ENCODE measurements around the gene LHX1. TPM values are rescaled to one million over a fixed set of nuclear protein-coding genes. Genes with fewer than 3 reads are reported as not detected.

Gene LHX1
- total RNA-seq, 1 donor: not detected

- TF ChIP-seq CTCF (IDR thresholded peaks at IDR 0.05; ENCODE audit: insufficient read depth, low read length): no peak
- peak; percentile 55 for DNase-seq (ENCODE audit: low read depth)
- no peak overlapping the region for H3K4me3 ChIP-seq (ENCODE audit: low read depth, low read length)
Observed at GRCh38 chr17:36921095-36921851, 16.0 kb upstream of the LHX1 start.

GRCh38 chr17:36922175-36922574 lies 15.1 kb upstream of the LHX1 start:
- no peak for DNase-seq (ENCODE audit: low read depth)
- TF ChIP-seq CTCF (IDR thresholded peaks at IDR 0.05; ENCODE audit: insufficient read depth, low read length): no peak
- H3K4me3 ChIP-seq (ENCODE audit: low read depth, low read length): no peak overlapping the region

GRCh38 chr17:36923814-36924221 lies 13.5 kb upstream of the LHX1 start:
- no peak for DNase-seq (ENCODE audit: low read depth)
- no peak for TF ChIP-seq CTCF (IDR thresholded peaks at IDR 0.05; ENCODE audit: insufficient read depth, low read length)
- H3K4me3 ChIP-seq (ENCODE audit: low read depth, low read length): no peak overlapping the region

DNA sequence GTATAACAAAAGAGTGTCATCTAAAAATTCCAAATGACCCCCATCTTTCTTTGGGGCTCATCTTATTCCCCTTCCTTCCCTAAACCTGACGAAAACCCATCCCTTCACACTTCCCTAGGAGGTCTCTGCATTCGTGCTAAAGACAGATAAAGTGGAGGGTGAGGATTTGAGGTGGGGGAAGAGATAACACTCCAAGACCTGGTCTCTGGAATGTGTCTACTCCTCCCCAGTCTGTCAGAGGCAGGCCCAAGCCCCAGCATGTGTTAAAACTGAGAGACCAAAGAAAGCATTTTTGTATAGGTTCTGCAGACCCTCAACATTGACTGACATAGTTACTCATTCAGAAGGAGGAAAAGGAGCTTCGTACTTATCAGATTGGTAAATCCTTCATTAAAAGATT lies 11.0 kb upstream of the LHX1 start:
- no peak for TF ChIP-seq CTCF (IDR thresholded peaks at IDR 0.05; ENCODE audit: insufficient read depth, low read length)
- DNase-seq (ENCODE audit: low read depth): no peak
- H3K4me3 ChIP-seq (ENCODE audit: low read depth, low read length): no peak overlapping the region

DNA sequence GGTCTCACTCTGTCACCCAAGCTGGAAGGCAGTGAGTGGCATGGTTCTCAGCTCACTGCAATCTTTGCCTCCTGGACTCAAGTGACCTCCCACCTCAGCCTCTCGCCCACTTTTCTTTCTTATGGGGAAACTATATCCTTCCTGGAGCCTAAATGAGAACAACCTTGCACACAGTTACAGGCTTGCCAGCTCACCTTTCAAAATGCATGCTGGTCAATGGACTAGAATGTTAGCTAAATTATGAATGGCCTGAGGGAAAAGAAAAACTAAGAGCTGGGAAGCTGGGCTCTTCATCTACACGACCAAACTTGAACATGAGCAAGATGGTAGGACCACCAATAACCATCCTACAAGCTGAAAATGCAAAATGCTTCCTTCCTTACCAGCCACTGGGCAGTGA lies 10.6 kb upstream of the LHX1 start:
- DNase-seq (ENCODE audit: low read depth): no peak
- no peak for TF ChIP-seq CTCF (IDR thresholded peaks at IDR 0.05; ENCODE audit: insufficient read depth, low read length)
- no peak overlapping the region for H3K4me3 ChIP-seq (ENCODE audit: low read depth, low read length)

DNA sequence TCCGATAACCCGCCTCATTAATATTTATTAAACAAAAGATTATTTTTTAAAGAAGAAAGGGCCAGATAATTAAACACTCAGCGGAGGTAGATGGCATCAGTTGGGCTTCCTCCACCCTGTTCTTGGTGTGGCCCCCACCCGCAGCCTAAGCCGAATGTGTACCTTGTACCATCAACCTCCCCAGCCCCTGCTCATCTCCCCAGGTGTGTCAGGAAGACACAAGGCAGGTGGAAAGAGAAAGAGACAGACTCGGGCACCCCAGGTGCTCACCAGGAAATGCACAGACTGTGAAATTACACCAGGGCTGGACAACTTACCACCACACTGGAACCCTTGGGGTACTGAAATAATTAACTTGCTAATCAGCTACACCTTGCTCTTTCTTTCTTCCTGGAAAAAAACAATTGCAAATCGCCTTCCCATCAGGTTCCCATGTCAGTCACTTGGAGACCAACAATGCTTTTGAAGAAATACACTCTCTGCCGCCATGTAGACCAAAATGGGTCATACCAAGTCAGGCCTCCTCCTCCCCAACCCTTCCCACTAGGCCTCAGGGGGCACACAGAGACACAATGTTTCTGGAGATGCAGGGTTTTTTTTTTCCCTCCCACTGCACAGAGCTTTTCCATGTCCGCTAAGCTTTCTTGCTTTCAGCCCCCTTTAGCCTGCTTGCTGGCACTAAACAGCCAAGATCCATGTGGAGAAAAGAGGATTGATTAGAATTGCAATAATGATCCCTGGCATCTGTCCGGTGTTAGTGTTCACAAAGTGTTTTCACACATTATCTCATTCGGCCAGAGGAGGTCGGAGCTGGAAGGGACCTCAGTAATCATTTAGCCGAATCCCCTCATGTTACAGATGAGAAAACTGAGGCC lies 8.6 kb upstream of the LHX1 start:
- no peak for DNase-seq (ENCODE audit: low read depth)
- no peak for TF ChIP-seq CTCF (IDR thresholded peaks at IDR 0.05; ENCODE audit: insufficient read depth, low read length)
- no peak overlapping the region for H3K4me3 ChIP-seq (ENCODE audit: low read depth, low read length)

Measured in fibroblast of the aortic adventitia (primary cell).